HG02588 (cell line): Measurements from ENCODE around the gene LYZL1.
"Not testable (repeated sequence)": the region's sequence is repeated elsewhere in the genome, so short reads cannot be mapped to it uniquely, and the experiment has no call there.

Experiments used
- ATAC-seq: cut with Tn5 transposase; IDR thresholded peaks from one replicate; pipeline ENCODE4 v1.9.1; 2021; ENCODE audit warnings: mild to moderate bottlenecking, moderate library complexity; ENCODE audit not compliant: unreplicated experiment

The LYZL1 gene

GRCh38 chr10:29327746-29328102 lies 38.9 kb downstream of the LYZL1 start:
- ATAC-seq = no peak

GRCh38 chr10:29328983-29329382 lies 40.1 kb downstream of the LYZL1 start:
- ATAC-seq = no peak

GRCh38 chr10:29329420-29329819 lies 40.5 kb downstream of the LYZL1 start:
- ATAC-seq = no peak

GRCh38 chr10:29332061-29332760 lies 43.3 kb downstream of the LYZL1 start:
- ATAC-seq = no peak

- no peak for ATAC-seq
These were observed 43.9 kb downstream of the LYZL1 start for GRCh38 chr10:29332761-29333148.

GRCh38 chr10:29337526-29337925 lies 48.7 kb downstream of the LYZL1 start:
- not testable (repeated sequence) for ATAC-seq

GRCh38 chr10:29343607-29344038 lies 54.8 kb downstream of the LYZL1 start:
- no peak for ATAC-seq

- no peak for ATAC-seq
These were observed 55.4 kb downstream of the LYZL1 start for GRCh38 chr10:29344073-29344820.

- ATAC-seq = no peak
These were observed 56.5 kb downstream of the LYZL1 start for GRCh38 chr10:29345144-29345909.

- no peak for ATAC-seq
These were observed 57.0 kb downstream of the LYZL1 start for GRCh38 chr10:29345910-29346209.

GRCh38 chr10:29346296-29347001 lies 57.6 kb downstream of the LYZL1 start:
- ATAC-seq = no peak

GRCh38 chr10:29348836-29349235 lies 60.0 kb downstream of the LYZL1 start:
- ATAC-seq = no peak

GRCh38 chr10:29353305-29353704 lies 64.4 kb downstream of the LYZL1 start:
- ATAC-seq = no peak

- no peak for ATAC-seq
These were observed 65.2 kb downstream of the LYZL1 start for GRCh38 chr10:29353887-29354561.

- no peak for ATAC-seq
These were observed 66.6 kb downstream of the LYZL1 start for GRCh38 chr10:29355411-29355991.

GRCh38 chr10:29356931-29357330 lies 68.1 kb downstream of the LYZL1 start:
- no peak for ATAC-seq

GRCh38 chr10:29358010-29358616 lies 69.2 kb downstream of the LYZL1 start:
- no peak for ATAC-seq

- not testable (repeated sequence) for ATAC-seq
These were observed 71.5 kb downstream of the LYZL1 start for GRCh38 chr10:29360215-29360853.
